NCI-H748 (cell line): ENCODE measurements around the gene IRX5.

Experiments used
- DNase-seq: peaks from one replicate; lab custom pipeline; 2025; ENCODE audit not compliant: unreplicated experiment; lab: John Stamatoyannopoulos, UW

IRX5 gene

DNA sequence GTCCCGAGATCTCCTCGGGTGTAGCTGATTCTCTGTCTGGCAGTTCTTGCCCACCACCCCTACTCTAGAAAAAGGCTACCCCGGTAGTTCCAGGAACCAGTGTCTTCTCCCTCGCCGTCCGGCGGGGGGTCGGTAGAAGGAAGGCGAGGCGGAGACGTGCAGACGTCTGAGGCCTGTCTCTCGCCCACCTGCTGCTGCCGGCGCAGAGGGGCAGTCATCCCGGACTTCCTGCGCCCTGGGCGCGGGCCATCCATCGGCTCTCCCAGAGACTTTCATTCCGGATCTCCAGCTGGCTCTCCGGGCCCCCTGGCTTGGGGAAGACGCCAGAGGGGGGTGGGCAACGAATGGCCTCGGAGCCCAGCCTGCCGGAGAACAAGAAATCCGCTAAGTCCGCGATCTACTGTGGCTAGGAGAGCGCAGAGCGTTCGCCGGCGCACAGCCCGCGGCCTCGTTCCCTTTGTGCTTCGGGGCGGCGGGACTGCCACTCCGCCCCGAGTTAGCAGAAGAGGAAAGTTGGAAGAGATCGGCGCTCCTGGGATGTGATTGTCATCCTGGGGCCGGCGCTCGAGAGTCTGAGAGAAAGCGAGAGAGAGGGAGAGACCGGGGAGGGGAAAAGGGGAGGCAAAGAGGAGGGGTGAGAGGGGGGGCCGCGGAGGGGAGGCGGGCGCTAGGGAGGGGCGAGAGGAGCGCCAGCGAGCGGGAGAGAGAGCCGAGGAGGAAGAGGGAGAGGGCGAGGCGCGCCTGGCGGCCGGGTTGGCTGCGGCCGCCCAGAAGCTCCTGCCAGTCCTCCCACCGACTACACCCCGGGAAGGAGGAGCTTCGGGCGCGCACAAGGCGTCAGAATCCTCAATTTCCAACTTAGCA is at the start of gene IRX5:
Gene IRX5, plus strand, starts transcription at position 861 of the 864 bp plus-strand sequence. CDS start 334 bp downstream, outside the sequence.
- peak; percentile 88 for DNase-seq

DNA sequence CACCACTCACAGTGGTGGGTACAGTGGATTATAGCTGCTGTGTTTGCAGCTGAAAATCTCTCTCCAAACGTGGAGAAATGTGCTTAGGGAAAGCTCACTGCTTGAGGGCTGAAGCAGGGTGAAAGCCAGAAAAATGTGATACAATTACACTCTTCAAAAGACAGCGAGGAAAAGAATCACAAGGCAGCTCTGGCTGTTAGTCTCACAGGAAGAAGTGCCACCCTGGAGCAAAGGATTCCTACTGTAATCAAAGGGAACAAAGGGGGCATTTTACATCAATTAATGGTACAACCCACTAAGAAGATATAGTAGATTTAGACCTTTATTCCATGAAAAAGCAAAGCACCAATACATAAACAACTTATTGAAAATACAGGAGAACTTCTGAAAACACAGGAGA is 48.1 kb upstream of the IRX5 start:
- DNase-seq: no peak

DNA sequence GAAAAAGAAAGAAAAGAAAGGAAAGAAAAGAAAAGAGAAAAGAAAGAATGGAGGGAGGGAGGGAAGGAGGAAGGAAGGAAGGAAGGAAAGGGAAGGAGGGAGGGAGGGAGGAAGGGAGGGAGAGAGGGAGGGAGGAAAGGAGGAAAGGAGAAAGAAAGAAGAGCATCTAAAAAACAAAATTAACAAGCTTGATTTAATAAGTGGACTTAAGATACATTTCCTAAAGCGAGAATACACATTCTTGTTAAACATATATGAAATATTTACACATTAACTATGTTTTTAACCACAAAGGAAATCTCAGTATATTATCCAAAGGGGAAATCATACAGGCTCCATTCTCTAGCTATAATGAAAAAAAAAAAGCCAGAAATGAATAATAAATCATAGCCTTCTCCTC is 47.3 kb upstream of the IRX5 start:
- no peak for DNase-seq

DNA sequence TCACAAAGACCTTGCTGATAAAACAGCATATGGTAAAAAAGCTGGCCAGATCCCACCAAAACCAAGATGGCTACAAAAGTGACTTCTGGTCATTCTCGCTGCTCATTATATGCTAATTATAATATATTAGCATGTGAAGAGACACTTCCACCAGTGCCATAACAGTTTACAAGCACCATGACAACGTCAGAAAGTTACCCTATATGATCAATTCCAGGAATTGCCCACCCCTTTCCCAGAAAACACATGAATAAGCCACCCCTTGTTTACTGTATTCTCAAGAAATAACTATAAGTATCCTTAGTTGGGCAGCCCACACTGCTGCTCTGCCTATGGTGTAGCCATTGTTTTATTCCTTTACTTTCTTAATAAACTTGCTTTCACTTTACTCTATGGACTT is 44.6 kb upstream of the IRX5 start:
- DNase-seq: no peak

DNA sequence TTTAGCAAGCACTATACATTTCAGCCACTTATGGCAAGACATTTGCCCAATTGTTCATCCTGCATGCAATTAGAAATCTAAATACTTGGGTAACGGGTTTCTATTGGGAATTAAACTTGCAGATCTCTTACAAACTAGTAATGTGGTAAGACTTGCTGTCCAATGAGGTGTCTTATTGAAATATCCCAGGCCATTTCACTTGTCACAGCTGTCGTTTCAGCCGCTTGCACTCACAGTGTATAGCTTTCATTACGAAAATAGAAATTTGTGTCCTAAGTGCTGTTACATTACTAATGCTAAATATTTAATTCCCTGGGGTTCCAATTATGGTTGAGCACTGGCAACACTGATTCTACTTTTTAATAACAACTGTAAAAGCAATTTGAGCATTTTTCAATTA is 40.3 kb upstream of the IRX5 start:
- DNase-seq: no peak

DNA sequence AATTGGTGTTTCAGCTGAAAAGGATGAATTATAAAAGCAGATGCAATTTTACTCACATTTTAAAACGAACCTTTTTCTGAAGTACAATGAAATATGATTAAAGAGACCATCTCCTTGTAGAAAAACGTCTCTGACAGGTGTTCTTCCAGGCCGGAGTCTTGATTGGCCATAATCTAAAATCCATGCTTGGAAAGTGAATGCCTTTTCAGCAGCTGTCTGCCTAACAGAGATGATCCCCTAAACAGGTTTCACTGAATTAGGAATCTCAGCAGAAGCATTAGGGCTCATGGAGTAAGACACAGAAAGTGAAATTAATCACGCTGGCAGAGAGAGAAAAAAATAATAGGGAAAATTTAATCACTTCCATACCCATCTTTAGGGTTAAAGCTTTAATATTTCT is 39.3 kb upstream of the IRX5 start:
- no peak for DNase-seq

DNA sequence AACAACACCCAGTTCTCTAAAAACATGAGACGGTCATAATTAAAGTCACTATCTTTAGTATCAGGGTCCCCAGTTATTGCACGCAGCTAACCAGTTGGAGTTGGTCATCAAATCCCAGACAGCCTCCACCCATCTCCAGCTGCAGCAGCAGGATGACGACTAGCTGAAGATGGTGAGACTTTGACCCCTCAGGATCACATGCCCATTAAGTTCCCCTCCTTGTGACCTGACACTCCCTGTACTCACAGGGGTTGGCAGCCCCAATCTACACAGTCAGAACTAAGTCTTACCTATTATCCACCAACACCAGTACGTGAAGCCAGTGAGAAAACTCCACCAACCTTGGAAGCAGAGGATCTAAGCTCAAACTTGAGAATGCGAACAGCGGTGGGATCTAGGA is 37.7 kb upstream of the IRX5 start:
- no peak for DNase-seq

DNA sequence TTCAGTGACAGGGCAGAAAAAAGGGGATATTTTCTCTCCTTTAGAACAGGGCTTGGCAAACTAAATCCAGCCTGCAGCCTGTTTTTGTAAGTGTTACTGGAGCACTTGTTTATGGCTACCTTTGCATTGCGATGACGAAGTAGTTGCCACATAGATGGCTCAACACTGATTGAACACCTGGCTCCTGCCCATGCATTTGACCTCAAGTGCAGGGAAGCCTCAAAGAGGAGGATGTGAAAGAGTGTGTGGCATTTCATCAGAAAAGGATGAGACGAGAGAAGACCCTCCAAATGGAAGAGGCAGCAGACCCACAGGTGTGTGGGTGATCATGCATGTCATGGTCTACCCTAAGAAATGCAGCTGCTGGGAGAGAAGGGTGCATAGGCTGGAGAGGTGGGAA is 32.7 kb upstream of the IRX5 start:
- no peak for DNase-seq

DNA sequence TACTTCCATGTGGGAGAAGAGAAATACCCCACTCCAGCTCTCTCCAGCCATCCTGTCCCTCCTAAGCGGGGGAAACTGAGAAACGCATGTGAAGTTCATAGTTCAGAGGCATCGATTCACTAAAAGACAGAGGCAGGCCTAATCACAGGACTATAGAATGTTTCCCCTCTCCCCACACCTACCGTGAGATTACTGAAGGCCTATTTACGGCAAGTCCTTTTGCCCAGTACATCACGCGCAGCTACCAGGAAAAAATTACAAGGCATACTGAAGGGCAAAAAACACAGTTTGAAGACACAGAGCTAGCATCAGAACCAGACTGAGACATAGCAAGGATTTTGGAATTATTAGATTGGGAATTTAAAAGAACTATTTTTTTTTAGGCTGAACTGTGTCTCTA is 29.1 kb upstream of the IRX5 start:
- no peak for DNase-seq

DNA sequence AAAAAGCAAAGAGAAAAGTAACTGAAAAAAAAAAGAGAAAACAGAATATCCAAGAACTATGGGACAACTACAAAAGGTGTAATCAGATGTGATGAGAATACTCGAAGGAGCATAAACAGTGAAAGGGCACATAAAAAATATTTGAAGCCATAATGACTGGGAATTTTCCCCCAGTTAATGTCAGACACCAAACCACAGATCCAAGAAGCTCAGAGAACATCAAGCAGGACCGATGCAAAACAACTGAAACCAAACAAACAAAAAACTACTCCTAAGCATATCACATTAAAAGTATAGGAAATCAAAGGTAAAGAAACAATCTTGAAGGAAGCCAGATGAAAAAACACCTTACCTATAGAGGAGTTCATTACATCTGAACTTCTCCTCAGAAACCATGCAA is 27.6 kb upstream of the IRX5 start:
- DNase-seq: no peak

DNA sequence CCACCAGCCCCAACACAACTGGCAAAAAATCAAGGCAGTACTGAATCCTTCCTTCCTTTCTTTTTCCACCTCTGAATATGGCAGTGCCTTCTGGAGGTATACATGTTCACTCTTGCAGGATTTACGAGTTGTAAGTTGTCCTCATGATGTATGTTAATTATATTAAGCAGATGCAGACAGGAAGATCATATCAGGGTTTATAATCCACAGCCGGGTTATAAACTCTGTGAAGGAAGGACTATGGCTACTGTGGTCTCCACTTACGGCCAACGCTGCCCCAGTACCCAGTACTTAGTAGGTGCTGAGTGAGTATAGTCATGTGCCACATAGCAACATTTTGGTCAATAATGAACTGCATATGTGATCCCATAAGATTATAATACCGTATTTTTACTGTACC is 19.6 kb upstream of the IRX5 start:
- DNase-seq: no peak

DNA sequence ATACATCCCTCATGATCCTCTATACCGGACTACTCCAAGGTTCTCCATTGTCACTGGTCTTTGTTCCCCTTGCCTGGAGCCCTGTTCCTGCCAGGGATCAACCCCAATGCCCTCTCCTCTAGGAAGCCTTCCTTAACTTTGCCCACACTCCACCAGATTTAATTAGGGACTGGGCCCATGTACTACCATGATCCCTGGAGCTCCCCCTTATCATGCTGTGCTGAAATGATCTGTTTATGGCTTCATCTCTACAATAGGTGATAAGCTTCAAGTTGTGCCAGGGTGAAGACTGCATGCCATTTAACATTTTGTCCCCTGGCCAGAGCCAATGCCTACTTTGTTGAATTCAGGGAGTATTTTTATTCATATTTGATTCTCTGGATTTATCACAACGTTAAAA is 17.9 kb upstream of the IRX5 start:
- DNase-seq: no peak

DNA sequence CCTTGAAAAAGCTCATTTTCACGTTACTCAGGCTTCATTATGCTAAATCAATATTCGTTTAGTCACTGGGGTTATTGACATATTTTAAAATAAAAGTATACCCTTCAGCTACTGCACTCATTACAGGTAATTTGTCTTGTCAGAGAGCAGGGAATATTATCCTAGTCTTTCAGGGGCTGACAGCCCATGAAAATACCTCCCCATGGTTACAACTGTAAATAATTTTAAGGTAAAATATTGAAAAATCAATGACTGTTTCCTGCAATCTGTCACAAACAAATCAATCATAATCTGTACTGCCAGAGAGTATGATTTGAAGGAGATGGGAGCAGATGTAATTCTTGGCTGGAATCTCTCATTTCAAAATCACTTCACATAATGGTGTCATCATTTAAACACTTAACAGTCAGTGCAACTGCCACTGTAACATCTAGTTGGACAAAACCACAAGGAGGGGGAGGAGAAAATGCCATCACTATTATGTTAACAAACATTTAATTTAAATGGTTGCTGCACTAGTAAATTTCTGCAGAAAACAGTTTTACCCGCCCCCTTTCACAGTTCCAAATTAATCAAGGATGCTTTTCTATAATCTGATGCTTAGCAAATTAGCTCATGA is 9.3 kb upstream of the IRX5 start:
- DNase-seq: peak; percentile 67

DNA sequence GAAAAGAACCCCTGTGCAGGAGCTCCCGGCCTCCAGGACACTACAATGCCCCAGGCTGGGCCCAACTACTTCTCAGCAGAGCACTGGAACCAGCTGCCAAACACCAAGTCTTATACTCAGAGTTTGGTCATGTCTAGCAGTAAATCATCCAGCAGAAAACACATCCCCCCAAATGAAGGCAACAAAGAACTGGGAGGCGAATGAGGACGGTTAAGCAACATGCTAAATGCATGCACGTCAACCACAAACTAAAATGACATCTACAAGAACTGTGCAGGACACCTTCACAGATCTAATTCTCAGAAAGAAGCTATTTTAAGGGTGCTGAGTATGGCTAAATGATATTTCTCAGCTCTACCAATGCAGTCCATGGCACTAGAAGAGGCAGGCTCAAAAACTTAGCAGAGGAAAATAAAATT is 7.6 kb upstream of the IRX5 start:
- DNase-seq: no peak

DNA sequence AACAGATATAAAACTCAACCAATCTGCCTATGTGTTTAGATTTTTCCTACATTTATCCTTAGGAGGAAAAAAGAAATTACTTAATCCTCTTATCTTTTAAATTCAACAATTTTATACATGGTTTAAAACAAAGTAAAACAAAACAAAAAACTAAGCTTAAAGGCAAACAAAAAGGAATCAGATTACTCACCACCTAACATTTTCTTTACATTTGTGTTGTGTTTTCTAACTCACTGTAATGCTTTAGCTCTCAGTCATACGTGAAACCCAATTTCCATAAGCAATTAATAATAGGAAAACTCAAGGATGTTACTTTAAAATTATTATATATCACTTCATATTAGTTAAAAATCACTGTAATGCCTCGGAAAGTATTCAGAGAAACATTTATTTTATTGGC is 6.7 kb upstream of the IRX5 start:
- DNase-seq: no peak

DNA sequence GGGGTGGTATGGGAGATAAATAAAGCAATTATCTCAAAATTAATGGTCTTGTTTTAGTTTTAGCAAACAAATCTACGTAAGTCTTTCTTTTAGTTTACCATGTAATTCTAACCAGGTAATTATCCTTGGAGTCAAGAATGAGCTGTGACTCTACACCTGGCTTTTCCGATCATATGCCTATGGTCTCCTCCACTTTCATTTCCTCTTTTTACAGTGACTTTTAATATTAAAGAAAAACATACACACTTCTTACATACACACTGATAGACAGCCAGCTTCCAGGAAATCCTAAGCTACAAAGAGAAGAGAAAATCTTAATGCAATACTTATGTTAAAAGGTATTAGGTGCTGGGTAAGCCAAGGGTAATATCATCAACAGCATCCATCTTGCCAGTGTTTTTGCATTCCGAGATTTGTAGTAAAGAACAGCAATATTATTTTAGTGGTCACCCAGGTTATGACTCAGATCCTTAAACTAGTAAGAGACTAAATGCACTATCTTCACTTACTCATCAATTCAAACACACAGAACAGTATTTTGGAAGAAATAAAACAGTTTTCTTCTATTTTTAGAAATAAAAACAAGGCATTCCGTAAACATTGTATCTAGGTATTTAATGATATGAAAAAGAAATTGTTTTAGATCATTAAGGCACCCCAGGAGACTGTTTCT is 4.4 kb upstream of the IRX5 start:
- peak; percentile 76 for DNase-seq

DNA sequence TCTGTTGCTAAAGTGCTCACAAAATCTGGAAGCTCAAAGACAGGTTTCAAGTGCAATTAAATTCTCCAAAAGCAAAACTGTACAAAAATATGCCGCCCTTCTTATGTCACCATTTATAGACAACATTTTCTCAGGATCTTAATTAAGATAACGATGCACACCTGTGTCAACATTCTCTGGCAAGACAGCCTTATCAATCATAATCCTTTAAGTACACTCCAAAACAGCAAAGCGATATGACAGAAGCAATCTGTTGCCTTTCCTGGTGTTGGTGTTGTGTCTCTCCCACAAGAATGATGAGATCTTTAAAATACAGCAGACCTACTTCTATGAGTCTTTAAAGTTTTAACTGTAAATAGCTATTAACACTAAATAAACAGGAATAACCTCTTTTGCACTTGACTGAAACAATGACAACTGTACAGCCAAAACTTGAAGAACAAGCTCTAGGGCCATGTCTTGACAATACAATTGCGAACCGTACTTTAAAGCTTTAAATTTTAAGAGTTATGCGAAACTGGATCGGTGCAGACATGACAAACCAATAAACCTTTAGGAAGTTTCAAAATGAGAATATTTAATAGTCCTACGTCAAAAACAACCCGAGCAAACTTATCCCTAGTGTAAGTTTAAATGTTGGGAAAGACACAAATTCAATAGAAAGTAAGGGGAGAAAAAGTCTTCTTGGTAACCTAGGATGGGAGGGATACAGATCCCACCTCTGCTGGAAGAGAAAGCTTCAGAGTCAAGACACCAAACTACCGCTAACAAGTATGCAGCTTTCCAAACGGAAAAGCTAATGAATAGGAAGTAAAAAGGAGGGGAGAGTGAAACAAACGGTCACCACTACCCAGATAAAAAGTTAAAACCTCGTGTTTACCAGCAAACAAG is 3.3 kb upstream of the IRX5 start:
- peak; percentile 41 for DNase-seq

DNA sequence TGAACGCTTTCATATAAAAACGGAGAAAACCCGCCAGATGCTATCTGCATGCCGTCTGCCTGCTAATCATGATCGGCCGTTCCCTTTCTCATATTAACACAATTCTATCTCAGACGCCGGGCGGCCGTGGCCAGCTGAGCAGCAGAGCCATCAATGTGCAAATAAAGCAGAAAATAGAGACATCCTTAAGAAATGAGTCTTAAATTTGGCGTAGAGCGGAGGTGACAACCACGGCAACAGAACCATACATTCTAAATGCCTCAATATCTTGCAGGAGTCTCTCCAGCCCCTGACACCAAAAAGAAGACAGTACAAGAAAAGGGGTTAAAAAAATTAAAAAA is 2.7 kb upstream of the IRX5 start:
- peak; percentile 44 for DNase-seq

DNA sequence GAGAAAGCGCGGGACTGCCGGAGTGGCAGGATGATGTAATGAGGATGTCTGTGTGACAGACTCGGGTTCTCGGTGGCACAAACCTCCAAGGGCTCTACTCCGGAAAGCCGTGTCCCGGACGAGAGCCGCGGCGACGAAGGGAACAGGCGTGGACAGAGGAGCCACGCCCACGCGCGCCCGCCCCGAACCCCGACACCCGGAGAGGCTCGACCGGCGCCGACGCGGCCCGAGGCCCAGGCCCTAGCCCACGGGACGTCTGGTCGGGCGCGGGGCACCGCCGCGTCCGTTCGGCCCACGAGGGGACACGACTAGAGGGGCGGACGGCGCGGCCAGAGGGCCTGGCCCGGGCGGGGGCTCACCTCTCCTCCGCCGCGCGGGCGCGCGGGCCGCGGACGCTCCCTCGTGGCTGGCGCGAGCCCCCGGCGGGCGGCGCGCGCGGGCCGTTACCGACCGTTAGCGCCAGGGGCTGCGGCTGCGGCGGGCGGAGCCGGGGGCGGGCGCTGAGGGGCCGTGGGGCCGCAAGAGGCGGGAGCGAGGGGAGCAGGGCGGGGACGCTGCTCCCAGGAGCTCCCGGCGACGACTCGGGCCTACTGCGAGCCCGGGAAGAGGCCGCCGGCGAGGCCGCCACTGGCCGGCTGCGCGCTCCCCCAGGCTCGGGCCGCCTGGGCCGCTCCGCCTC is 2.1 kb upstream of the IRX5 start:
- peak; percentile 61 for DNase-seq

DNA sequence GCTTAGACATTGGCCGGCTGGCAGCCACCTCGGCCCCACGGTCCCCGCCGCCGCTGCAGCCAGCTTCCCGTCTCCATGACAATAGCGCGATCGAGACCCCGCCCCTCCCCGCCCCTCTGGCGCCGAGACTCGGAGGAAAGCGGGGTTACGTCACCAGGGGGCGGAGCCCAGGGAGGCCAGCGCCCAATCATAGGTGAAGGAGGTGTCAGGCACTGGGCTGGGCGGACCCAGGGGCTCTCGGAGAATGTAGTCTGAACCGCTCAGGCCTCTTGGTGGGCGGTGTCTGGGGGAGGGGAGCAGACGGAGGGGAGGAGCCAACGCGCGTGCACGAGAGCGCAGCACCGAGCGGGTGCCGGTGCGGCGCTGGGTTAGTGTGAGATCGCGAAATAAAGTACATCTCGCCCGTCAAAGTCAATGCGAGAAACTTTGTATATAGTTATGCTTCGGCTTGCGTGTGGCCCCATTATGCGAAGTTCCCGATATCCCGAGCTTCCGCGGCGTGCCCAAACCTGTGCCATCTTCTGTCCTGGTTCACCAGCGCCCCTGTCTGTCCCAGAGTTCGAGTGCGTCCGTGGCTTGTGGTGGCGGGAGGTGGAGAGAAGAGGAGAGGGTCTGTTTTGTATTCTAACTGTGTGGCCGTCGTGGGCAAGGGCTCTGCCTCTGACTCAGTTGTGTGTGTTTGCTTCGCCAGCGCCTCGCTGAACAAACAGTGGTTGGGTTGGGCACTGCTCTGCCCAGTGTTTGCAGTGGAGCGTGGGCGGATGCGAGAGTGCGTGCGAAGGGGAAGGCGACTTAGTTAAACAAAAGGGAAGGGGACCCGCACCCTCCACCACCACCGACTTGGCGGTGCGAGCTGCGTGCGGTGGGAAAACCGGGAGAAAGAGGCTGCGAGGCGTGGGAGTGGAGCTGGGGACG is 1.3 kb upstream of the IRX5 start:
- peak; percentile 97 for DNase-seq
